Effector memory CD4-positive, alpha-beta T cell (primary cell): Measurements from ENCODE around the gene LUC7L.

Experiments used
- DNase-seq, 3 donors: peaks; one replicate each; pipeline ENCODE4 v3.0.0-alpha.2; 2020
- H3K27ac ChIP-seq: 2 replicates; pipeline ENCODE4 v1.7.0; 2013; ENCODE audit warnings: mild to moderate bottlenecking, low read length, moderate library complexity; ENCODE audit not compliant: insufficient read depth, poor library complexity, severe bottlenecking
- H3K27me3 ChIP-seq: replicated peaks from 2 replicates; pipeline ENCODE4 v1.7.0; 2013; ENCODE audit warnings: mild to moderate bottlenecking, low read length; ENCODE audit not compliant: insufficient read depth, control insufficient read depth, poor library complexity, severe bottlenecking
- H3K36me3 ChIP-seq: 2 replicates; pipeline ENCODE4 v1.7.0; 2013; ENCODE audit warnings: mild to moderate bottlenecking, low read length, moderate library complexity; ENCODE audit not compliant: control insufficient read depth, insufficient read depth
- H3K4me1 ChIP-seq: 2 replicates; pipeline ENCODE4 v1.7.0; 2013; ENCODE audit warnings: low read length, mild to moderate bottlenecking; ENCODE audit not compliant: control insufficient read depth, insufficient read depth, poor library complexity, severe bottlenecking
- H3K4me3 ChIP-seq: 2 replicates; pipeline ENCODE4 v1.7.0; 2013; ENCODE audit warnings: low read length, low read depth, mild to moderate bottlenecking; ENCODE audit not compliant: insufficient read depth, poor library complexity, severe bottlenecking
- H3K9me3 ChIP-seq: 2 replicates; pipeline ENCODE4 v1.7.0; 2013; ENCODE audit warnings: mild to moderate bottlenecking, low read length, moderate library complexity; ENCODE audit not compliant: control insufficient read depth

The LUC7L gene

DNA sequence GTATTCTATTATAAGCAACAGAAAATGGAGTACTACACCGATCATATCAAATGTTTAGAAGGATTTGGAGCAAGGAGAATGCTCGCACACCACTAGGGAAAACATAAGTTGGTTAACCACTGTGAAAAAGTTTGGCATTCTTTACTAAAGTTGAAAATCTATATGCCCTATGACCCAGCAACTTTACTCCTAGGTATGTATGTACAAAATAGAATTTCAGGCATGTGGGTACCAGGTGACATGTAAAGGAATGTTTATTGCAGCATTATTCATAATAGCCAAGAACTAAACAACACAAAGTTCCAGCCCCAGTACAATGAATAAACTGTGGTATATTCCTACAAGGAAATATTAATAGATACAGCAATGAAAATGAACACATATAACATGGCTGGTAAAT, 82.6 kb downstream of the LUC7L start:
- no peaks in the 10 kb centered on the region for H3K36me3 ChIP-seq
- no peak overlapping the region for H3K27ac ChIP-seq
- no peak for DNase-seq
- H3K4me1 ChIP-seq, result no peaks in the 10 kb centered on the region
- H3K9me3 ChIP-seq, result no peaks in the 10 kb centered on the region
- no peak overlapping the region for H3K4me3 ChIP-seq
- H3K27me3 ChIP-seq, result no peaks in the 10 kb centered on the region

DNA sequence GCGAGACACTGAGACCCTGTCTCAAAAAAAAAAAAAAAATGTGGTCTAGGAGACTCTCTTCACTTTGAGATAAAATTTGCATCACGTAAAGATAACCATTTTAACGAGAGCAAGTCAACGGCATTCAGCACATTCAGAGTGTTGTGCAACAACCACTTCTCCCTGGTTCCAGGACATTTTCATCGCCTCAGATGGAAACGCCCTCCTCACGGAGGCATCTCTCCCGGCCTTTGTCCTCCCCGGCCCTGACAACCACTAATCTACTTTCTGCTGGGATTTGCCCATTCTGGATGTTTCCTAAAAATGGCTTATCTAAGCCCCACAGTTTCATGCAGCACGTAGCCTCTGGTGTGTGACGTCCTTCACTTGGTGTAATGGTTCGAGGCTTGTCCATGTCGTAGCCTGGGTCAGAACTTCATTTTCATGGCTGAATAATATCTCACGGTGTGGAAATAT, 84.4 kb downstream of the LUC7L start:
- Histone ChIP-seq H3K4me3 (no peak overlapping the region), H3K27ac (no peak overlapping the region), H3K36me3 (no peaks in the 10 kb centered on the region), H3K9me3 (no peaks in the 10 kb centered on the region), H3K27me3 (no peaks in the 10 kb centered on the region), H3K4me1 (no peaks in the 10 kb centered on the region)
- no peak for DNase-seq

DNA sequence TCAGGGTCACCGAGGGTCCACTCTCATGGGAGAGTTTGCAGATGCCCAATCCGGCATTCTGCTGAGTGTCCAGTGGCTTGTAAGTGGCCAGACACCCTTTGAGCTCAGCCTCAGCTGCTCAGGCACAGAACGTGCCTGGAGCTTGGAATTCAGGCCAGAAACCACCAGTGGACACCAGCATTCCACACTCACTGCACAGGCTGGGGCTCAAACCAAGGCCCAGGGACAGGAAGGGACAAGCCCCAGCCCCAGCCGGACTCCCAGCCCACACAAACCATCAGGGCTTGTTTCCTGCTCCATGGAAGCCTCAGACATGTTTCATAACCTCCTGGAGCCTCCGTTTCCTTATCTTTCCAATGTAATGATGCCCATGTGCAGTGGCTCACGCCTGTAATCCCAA, 85.8 kb downstream of the LUC7L start:
- Histone ChIP-seq H3K27ac (no peak overlapping the region), H3K4me1 (no peaks in the 10 kb centered on the region), H3K4me3 (no peak overlapping the region), H3K36me3 (no peaks in the 10 kb centered on the region), H3K27me3 (no peaks in the 10 kb centered on the region), H3K9me3 (no peaks in the 10 kb centered on the region)
- no peak for DNase-seq

DNA sequence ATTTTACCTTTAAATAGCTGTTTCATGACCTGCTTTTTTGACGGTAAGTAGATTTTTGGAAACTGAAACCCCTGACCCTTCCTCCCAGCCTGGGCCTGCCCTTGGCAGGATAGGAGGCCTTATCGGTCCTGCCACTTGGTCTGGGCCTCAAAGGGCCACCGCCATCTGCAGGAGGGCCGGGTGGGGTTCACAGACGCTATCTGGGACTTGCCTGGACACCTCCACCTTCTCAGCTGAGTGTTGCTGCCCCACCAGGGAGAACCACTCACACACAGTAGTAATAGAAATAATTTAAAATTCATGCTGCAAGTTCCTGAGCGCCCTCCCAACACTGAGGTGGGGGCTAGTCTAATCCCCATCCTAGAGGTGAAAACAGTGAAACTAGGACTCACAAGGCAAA, 86.2 kb downstream of the LUC7L start:
- Histone ChIP-seq H3K36me3 (no peaks in the 10 kb centered on the region), H3K27ac (no peak overlapping the region), H3K4me3 (no peak overlapping the region), H3K27me3 (no peaks in the 10 kb centered on the region), H3K4me1 (no peaks in the 10 kb centered on the region), H3K9me3 (no peaks in the 10 kb centered on the region)
- no peak for DNase-seq

DNA sequence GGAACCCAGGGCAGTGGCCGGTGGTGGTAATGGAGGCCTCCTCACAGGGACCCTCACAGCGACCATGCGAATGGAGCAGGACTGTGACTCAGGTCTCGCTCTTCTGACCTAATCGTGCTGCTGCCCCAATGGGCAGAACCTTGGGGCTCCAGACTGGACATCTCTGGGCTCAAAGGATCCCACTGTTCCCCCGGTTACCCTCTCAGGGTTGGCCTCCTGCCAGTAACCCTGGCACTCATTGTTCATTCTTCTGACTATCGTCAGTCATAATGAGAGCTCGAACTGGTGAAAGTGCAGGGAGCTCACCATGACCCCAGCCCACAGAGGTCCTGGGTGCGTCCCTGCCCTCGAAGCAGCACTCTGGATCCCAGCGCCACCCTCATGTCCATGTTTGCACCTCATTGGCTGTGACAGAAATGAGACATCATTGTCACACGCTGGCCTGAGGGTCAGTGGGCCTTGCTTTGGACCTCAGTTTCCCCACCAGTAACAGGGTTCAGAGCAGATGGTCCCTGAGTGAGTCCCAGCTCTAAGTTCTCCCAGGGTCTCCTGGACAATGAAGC, 86.8 kb downstream of the LUC7L start:
- no peaks in the 10 kb centered on the region for H3K27me3 ChIP-seq
- no peak for DNase-seq
- H3K4me1 ChIP-seq, result no peaks in the 10 kb centered on the region
- no peaks in the 10 kb centered on the region for H3K36me3 ChIP-seq
- no peak overlapping the region for H3K4me3 ChIP-seq
- no peaks in the 10 kb centered on the region for H3K9me3 ChIP-seq
- no peak overlapping the region for H3K27ac ChIP-seq

DNA sequence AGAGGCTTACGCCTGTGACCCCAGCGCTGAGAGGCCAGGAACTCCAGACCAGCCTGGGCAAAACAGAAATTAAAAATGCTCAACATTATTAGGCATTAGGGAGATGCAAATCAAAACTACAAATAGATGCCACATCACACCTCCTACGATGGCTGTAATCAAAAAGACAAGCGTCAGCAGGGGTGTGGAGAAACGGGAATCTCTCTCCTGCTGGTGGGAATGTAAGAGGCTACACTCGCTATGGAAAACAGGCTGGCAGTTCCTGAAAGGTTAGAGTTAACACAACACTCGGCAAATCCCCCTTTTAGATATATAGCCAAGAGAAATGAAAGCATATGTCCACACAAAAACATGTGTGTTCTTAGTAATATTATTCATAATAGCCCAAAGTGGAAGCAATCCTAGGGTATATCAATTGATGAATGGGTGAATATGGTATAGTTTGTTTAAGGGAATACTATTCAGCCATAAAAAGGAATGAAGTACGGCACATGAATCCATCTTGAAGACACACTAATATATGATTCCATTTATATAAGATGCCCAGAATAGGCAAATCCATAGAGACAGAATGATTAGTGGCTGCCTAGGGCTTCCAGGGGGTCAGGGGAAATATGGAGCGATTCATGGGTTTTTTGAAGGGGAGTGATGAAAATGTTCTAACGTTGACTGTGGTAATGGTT, 88.9 kb downstream of the LUC7L start:
- Histone ChIP-seq H3K27ac (no peak overlapping the region), H3K27me3 (no peaks in the 10 kb centered on the region), H3K36me3 (no peaks in the 10 kb centered on the region), H3K9me3 (no peaks in the 10 kb centered on the region), H3K4me3 (no peak overlapping the region), H3K4me1 (no peaks in the 10 kb centered on the region)
- no peak for DNase-seq
